Measurements from ENCODE around the gene ZNF133. TPM values are rescaled to one million over a fixed set of nuclear protein-coding genes. Genes with fewer than 3 reads are reported as not detected.

Gene ZNF133
- polyA plus RNA-seq, 2 donors = 10.8 to 15.6 TPM

Other genes starting within 250 kb of the ZNF133 start
- gene OVOL2, start 230.6 kb upstream of the ZNF133 start, polyA plus RNA-seq = 1 to 10 TPM; 4.0 to 7.3 TPM
- 1 to 10 TPM; 4.3 to 6.0 TPM for gene KAT14, start 150.7 kb upstream of the ZNF133 start, polyA plus RNA-seq
- gene PET117, start 150.7 kb upstream of the ZNF133 start, polyA plus RNA-seq = 1 to 10 TPM; 7.5 to 8.9 TPM
- 1 to 10 TPM in 1 of 2 donors, under 1 TPM in 1; 0.69 to 1.7 TPM for gene DZANK1, start 178.5 kb downstream of the ZNF133 start, polyA plus RNA-seq
- 1 to 10 TPM; 5.0 to 5.9 TPM for gene POLR3F, start 178.9 kb downstream of the ZNF133 start, polyA plus RNA-seq
- 1 to 10 TPM; 2.9 to 5.0 TPM for gene RBBP9, start 208.7 kb downstream of the ZNF133 start, polyA plus RNA-seq
- 10 to 100 TPM in 1 of 2 donors, 1 to 10 TPM in 1; 5.8 to 26.0 TPM for gene SEC23B, start 219.4 kb downstream of the ZNF133 start, polyA plus RNA-seq

Measured in esophagus (tissue), 2 donors.